CD4-positive, alpha-beta T cell treated with Interleukin-21 for 1 hour (primary cell): ENCODE results near the gene ADH7.
"Not testable (repeated sequence)": the region's sequence is repeated elsewhere in the genome, so short reads cannot be mapped to it uniquely, and the experiment has no call there.

Experiments used
- DNase-seq: peaks from one replicate; pipeline ENCODE4 v3.0.0-alpha.2; 2020

Gene ADH7

GRCh38 chr4:99377341-99377740 lies 57.8 kb downstream of the ADH7 start:
- not testable (repeated sequence) for DNase-seq

DNA sequence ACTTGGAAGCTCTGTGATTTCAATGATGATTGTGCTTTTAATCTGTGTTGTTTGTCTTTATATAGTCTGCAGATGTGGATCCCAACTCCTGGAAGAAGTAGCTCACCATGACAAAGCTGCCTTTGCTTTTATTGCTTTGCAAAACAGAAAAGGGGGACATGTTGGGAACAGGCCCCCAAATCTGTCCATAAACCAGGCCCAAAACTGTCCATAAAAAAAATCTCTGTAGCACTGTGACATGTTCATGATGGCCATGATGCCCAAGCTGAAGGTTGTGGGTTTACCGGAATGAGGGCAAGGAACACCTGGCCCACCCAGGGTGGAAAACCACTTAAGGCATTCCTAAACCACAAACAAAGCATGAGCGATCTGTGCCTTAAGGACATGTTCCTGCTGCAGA lies 62.7 kb downstream of the ADH7 start:
- not testable (repeated sequence) for DNase-seq

DNA sequence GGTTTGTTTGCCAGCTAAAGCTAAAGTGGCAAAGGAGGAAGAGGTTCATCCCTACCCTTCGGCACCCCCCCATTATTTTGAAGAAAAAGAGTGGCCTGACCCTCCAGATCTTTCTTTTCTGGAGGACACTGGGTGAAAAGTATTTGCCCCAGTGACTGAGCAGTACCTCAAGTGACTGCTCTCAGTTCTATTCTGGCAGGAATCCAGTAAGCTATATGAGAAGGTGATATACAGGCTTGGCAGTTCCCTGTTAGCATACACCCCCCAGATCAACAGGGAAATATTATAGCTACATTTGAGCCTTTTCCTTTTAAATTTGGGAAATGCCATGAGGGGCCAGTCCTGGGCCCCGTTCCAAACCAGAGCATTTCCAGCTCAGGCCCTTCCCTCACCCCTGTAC lies 67.3 kb downstream of the ADH7 start:
- DNase-seq, result not testable (repeated sequence)

GRCh38 chr4:99366491-99366890 lies 68.7 kb downstream of the ADH7 start:
- no peak for DNase-seq

DNA sequence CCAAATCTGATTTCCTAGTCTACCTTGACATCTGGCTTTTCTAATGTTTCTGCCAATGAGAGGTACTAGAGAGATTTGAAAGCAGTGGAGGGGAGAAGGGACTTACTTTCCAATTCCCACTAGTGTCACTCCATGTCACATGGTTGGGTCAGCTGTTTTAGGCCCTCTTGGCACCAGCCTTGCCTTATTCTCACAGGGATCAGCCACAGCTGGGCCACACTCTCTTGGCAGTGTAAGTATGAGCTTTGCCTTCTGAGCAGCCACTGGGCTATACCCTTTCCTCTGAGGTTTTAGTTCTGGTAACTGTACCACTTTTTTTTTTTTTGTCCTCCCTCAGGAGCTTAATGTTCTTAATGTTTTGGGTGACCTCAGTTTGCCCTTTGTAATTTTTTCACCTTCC lies 72.4 kb downstream of the ADH7 start:
- DNase-seq, result no peak
